Thymus (tissue), 11 donors: ENCODE data around the gene EPYC. TPM values are rescaled to one million over a fixed set of nuclear protein-coding genes. Genes with fewer than 3 reads are reported as not detected.

ENCODE experiments used
- DNase-seq, 9 donors: peaks; one replicate each; pipeline ENCODE4 v3.0.0-alpha.2; 2013; ENCODE audit warnings: low spot score in 9 of 9, low read depth in 6 of 9, missing footprints in 1 of 9
- H3K27ac ChIP-seq, 2 donors: one replicate each; pipeline ENCODE4 v1.5.1; 2013; ENCODE audit warnings: control low read depth in 1 of 2, low read depth in 1 of 2, low read length in 1 of 2, mild to moderate bottlenecking in 1 of 2, moderate library complexity in 1 of 2
- H3K27me3 ChIP-seq, 2 donors: one replicate each; pipeline ENCODE4 v1.5.1; 2013; ENCODE audit warnings: low read length in 1 of 2; ENCODE audit not compliant: control insufficient read depth in 2 of 2, insufficient read depth in 1 of 2
- H3K36me3 ChIP-seq, 2 donors: one replicate each; pipeline ENCODE4 v1.5.1; 2013; ENCODE audit warnings: low read length in 1 of 2, mild to moderate bottlenecking in 1 of 2, moderate library complexity in 1 of 2; ENCODE audit not compliant: control insufficient read depth in 2 of 2, insufficient read depth in 2 of 2
- H3K4me1 ChIP-seq, 2 donors: one replicate each; pipeline ENCODE4 v1.5.1; 2013; ENCODE audit warnings: low read length in 2 of 2; ENCODE audit not compliant: control insufficient read depth in 2 of 2, insufficient read depth in 2 of 2
- H3K4me3 ChIP-seq, 2 donors: one replicate each; pipeline ENCODE4 v1.5.1; 2013; ENCODE audit warnings: low read length in 2 of 2, control low read depth in 1 of 2, mild to moderate bottlenecking in 1 of 2
- H3K9me3 ChIP-seq, 2 donors: one replicate each; pipeline ENCODE4 v1.5.1; 2013; ENCODE audit warnings: low read length in 1 of 2, mild to moderate bottlenecking in 1 of 2; ENCODE audit not compliant: control insufficient read depth in 2 of 2, insufficient read depth in 1 of 2
- WGBS: extraction: QIAGEN DNeasy Blood & Tissue Kit; methylation state at CpG from one replicate; pipeline ENCODE4 v1.1.7; 2013; 5-methylcytosine and 5-hydroxymethylcytosine counted together
- polyA plus RNA-seq: library from polyadenylated mRNA; stranded (reverse); fragments of 200-250 nt; gene quantifications from one replicate; pipeline ENCODE4 v1.2.3, GENCODE V29; 2013
- total RNA-seq: library from RNA; stranded (reverse); fragments of 120-200 nt; gene quantifications from one replicate; pipeline ENCODE4 v1.2.4, GENCODE V29; 2013
- donor health status: healthy.

Gene EPYC
- total and polyA plus RNA-seq, 2 donors: 0.14 to 0.25 TPM

- Histone ChIP-seq H3K27me3 (no peaks in the 10 kb centered on the region), H3K4me1 (peaks cover 0 to 2% of the 10 kb centered on the region in 2 donors), H3K36me3 (no peaks in the 10 kb centered on the region), H3K27ac (no peak overlapping the region), H3K9me3 (no peaks in the 10 kb centered on the region), H3K4me3 (no peak overlapping the region)
- WGBS: 85% methylated on average over 2 of the region's 2 CpGs
- DNase-seq: no peak
These were observed 67.1 kb downstream of the EPYC start for GRCh38 chr12:90937651-90938050.

GRCh38 chr12:90936230-90937005, 68.4 kb downstream of the EPYC start:
- H3K4me1 ChIP-seq: peaks cover 0 to 2% of the 10 kb centered on the region in 2 donors
- no peak overlapping the region for H3K4me3 ChIP-seq
- H3K36me3 ChIP-seq: no peaks in the 10 kb centered on the region
- H3K27ac ChIP-seq: no peak overlapping the region
- no peak for DNase-seq
- no peaks in the 10 kb centered on the region for H3K9me3 ChIP-seq
- WGBS: 96% methylated on average over 5 of the region's 5 CpGs
- H3K27me3 ChIP-seq: no peaks in the 10 kb centered on the region

- 93% methylated on average over 5 of the region's 5 CpGs for WGBS
- Histone ChIP-seq H3K4me3 (no peak overlapping the region), H3K4me1 (no peaks in the 10 kb centered on the region), H3K36me3 (no peaks in the 10 kb centered on the region), H3K27me3 (no peaks in the 10 kb centered on the region), H3K9me3 (no peaks in the 10 kb centered on the region), H3K27ac (no peak overlapping the region)
- DNase-seq: no peak
These were observed 79.2 kb downstream of the EPYC start for GRCh38 chr12:90925562-90925961.

- Histone ChIP-seq H3K4me1 (no peaks in the 10 kb centered on the region), H3K27ac (no peak overlapping the region), H3K9me3 (no peaks in the 10 kb centered on the region), H3K27me3 (no peaks in the 10 kb centered on the region), H3K4me3 (no peak overlapping the region), H3K36me3 (no peaks in the 10 kb centered on the region)
- DNase-seq: no peak
- WGBS: 90% methylated on average over 1 of the region's 1 CpG
These were observed 80.4 kb downstream of the EPYC start for GRCh38 chr12:90924406-90924805.

- no peaks in the 10 kb centered on the region for H3K9me3 ChIP-seq
- no peak overlapping the region for H3K4me3 ChIP-seq
- DNase-seq: no peak
- no peak overlapping the region for H3K27ac ChIP-seq
- no peaks in the 10 kb centered on the region for H3K36me3 ChIP-seq
- H3K4me1 ChIP-seq: no peaks in the 10 kb centered on the region
- H3K27me3 ChIP-seq: no peaks in the 10 kb centered on the region
These were observed 82.6 kb downstream of the EPYC start for GRCh38 chr12:90922145-90922627.

GRCh38 chr12:90921536-90921935, 83.2 kb downstream of the EPYC start:
- no peak overlapping the region for H3K4me3 ChIP-seq
- H3K4me1 ChIP-seq: no peaks in the 10 kb centered on the region
- DNase-seq: no peak
- 96% methylated on average over 1 of the region's 1 CpG for WGBS
- no peak overlapping the region for H3K27ac ChIP-seq
- H3K27me3 ChIP-seq: no peaks in the 10 kb centered on the region
- H3K36me3 ChIP-seq: no peaks in the 10 kb centered on the region
- no peaks in the 10 kb centered on the region for H3K9me3 ChIP-seq

GRCh38 chr12:90920222-90920621, 84.5 kb downstream of the EPYC start:
- no peak for DNase-seq
- Histone ChIP-seq H3K36me3 (no peaks in the 10 kb centered on the region), H3K27ac (no peak overlapping the region), H3K4me1 (no peaks in the 10 kb centered on the region), H3K4me3 (no peak overlapping the region), H3K27me3 (no peaks in the 10 kb centered on the region), H3K9me3 (no peaks in the 10 kb centered on the region)
- WGBS: 94% methylated on average over 1 of the region's 1 CpG

- Histone ChIP-seq H3K27ac (no peak overlapping the region), H3K4me3 (no peak overlapping the region), H3K9me3 (no peaks in the 10 kb centered on the region), H3K27me3 (no peaks in the 10 kb centered on the region), H3K36me3 (no peaks in the 10 kb centered on the region), H3K4me1 (no peaks in the 10 kb centered on the region)
- WGBS: 81% methylated on average over 2 of the region's 2 CpGs
- no peak for DNase-seq
These were observed 87.3 kb downstream of the EPYC start for GRCh38 chr12:90917431-90917830.

GRCh38 chr12:90916516-90916915, 88.3 kb downstream of the EPYC start:
- no peaks in the 10 kb centered on the region for H3K36me3 ChIP-seq
- no peaks in the 10 kb centered on the region for H3K27me3 ChIP-seq
- no peaks in the 10 kb centered on the region for H3K9me3 ChIP-seq
- H3K4me3 ChIP-seq: no peak overlapping the region
- DNase-seq: no peak
- no peaks in the 10 kb centered on the region for H3K4me1 ChIP-seq
- no peak overlapping the region for H3K27ac ChIP-seq
